WTC11 (cell line): ENCODE measurements around the gene MMP24. TPM values are rescaled to one million over a fixed set of nuclear protein-coding genes. Genes with fewer than 3 reads are reported as not detected.

Source experiments
- ATAC-seq: fragments of 200-7000 bp; cut with Tn5 transposase; 2 replicates; pipeline ENCODE4 v1.10.0; 2021; ENCODE audit warnings: mild to moderate bottlenecking, moderate library complexity
- CTCF ChIA-PET: fragments of 300-600 bp; sonication (Branson Sonifier 250); formaldehyde crosslinking; loops from one replicate; lab custom pipeline; 2021; ENCODE audit warnings: antibody characterized with exemption; lab: Charles Lee
- POLR2A ChIA-PET: fragments of 350-600 bp; sonication (Branson Sonifier 250); formaldehyde crosslinking; loops from one replicate; lab custom pipeline; 2021; ENCODE audit warnings: antibody characterized with exemption; lab: Charles Lee
- DNase-seq: peaks from one replicate; pipeline ENCODE4 v3.0.0; 2021; ENCODE audit warnings: low spot score
- H3K27ac Mint-ChIP-seq: 2 replicates; pipeline ENCODE4 v1.8.0; 2021; ENCODE audit warnings: mixed read lengths
- H3K27me3 Mint-ChIP-seq: 2 replicates; pipeline ENCODE4 v1.8.0; 2021; ENCODE audit warnings: low read depth, mild to moderate bottlenecking, moderate library complexity, mixed read lengths
- H3K36me3 Mint-ChIP-seq: 2 replicates; pipeline ENCODE4 v1.8.0; 2021; ENCODE audit warnings: mixed read lengths
- H3K4me1 Mint-ChIP-seq: 2 replicates; pipeline ENCODE4 v1.8.0; 2022; ENCODE audit warnings: mixed read lengths
- H3K4me3 Mint-ChIP-seq: 2 replicates; pipeline ENCODE4 v1.8.0; 2021; ENCODE audit warnings: mild to moderate bottlenecking, moderate library complexity, mixed read lengths
- H3K9me3 Mint-ChIP-seq: 2 replicates; pipeline ENCODE4 v1.8.0; 2021; ENCODE audit warnings: mixed read lengths
- ETV6 ChIP-seq: sonication (generic); formaldehyde crosslinking; IDR thresholded peaks from 2 replicates; pipeline ENCODE4 v1.8.1; 2022; ENCODE audit warnings: mild to moderate bottlenecking, missing genetic modification reagents
- FOXJ3 ChIP-seq: sonication (generic); formaldehyde crosslinking; IDR thresholded peaks from 2 replicates; pipeline ENCODE4 v1.9.0; 2021; ENCODE audit warnings: missing genetic modification reagents, mild to moderate bottlenecking, borderline replicate concordance
- MYBL2 ChIP-seq: sonication (generic); formaldehyde crosslinking; IDR thresholded peaks from 2 replicates; pipeline ENCODE4 v1.8.1; 2023; ENCODE audit warnings: mild to moderate bottlenecking, moderate library complexity, missing genetic modification reagents
- RELA ChIP-seq: sonication (generic); formaldehyde crosslinking; IDR thresholded peaks from 2 replicates; pipeline ENCODE4 v1.8.1; 2022; ENCODE audit warnings: missing genetic modification reagents, mild to moderate bottlenecking, borderline replicate concordance
- SMAD3 ChIP-seq: sonication (generic); formaldehyde crosslinking; IDR thresholded peaks from 2 replicates; pipeline ENCODE4 v1.8.0; 2022; ENCODE audit warnings: missing genetic modification reagents, mild to moderate bottlenecking, borderline replicate concordance
- ZNF232 ChIP-seq: sonication (generic); formaldehyde crosslinking; IDR thresholded peaks from 2 replicates; pipeline ENCODE4 v1.8.0; 2022; ENCODE audit warnings: mild to moderate bottlenecking, missing genetic modification reagents
- ZNF317 ChIP-seq: sonication (generic); formaldehyde crosslinking; IDR thresholded peaks from 2 replicates; pipeline ENCODE4 v1.8.1; 2023; ENCODE audit warnings: low read depth, mild to moderate bottlenecking, moderate library complexity, missing genetic modification reagents, borderline replicate concordance
- total RNA-seq: library from RNA; stranded (reverse); gene quantifications from 3 replicates; pipeline ENCODE4 v1.2.3, GENCODE V29; 2021
- TF ChIP-seq, protein P1 (sequence below): fragments of 250-450 bp; sonication (Bioruptor Pico); IDR thresholded peaks from 2 replicates; pipeline ENCODE4 v1.9.0; 2021; ENCODE audit warnings: mild to moderate bottlenecking
- TF ChIP-seq, protein P2 (sequence below): sonication (generic); formaldehyde crosslinking; IDR thresholded peaks from 2 replicates; pipeline ENCODE4 v1.8.1; 2022; ENCODE audit warnings: mild to moderate bottlenecking, missing genetic modification reagents, moderate library complexity, borderline replicate concordance
- TF ChIP-seq, protein P3 (sequence below): sonication (generic); formaldehyde crosslinking; IDR thresholded peaks from 2 replicates; pipeline ENCODE4 v1.8.0; 2022; ENCODE audit warnings: missing genetic modification reagents
- TF ChIP-seq, protein P4 (sequence below): sonication (generic); formaldehyde crosslinking; conservative IDR thresholded peaks from 2 replicates; pipeline ENCODE4 v1.8.1; 2023; ENCODE audit warnings: mild to moderate bottlenecking, low read depth, missing genetic modification reagents, moderate library complexity
- TF ChIP-seq, protein P5 (sequence below): fragments of 250-450 bp; sonication (Bioruptor Pico); IDR thresholded peaks from 2 replicates; pipeline ENCODE4 v1.8.0; 2021; ENCODE audit warnings: mild to moderate bottlenecking

The MMP24 gene
- total RNA-seq, 1 experiment from 2014 or later: 16.8 TPM

DNA sequence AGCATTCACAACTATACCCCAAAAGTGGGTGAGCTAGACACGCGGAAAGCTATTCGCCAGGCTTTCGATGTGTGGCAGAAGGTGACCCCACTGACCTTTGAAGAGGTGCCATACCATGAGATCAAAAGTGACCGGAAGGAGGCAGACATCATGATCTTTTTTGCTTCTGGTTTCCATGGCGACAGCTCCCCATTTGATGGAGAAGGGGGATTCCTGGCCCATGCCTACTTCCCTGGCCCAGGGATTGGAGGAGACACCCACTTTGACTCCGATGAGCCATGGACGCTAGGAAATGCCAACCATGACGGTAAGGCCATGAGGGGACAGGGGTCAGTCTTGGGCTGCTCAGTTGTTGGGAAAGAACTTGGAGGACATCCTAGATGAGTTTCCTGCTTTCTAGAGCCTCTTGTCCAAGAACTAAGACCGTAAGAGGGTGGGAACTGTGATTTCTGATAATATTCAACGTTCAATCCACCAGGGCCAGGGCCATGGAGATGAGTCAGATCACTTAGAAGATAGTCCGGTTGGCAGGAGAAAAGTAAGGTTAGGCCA lies 28.0 kb downstream of the MMP24 start:
- Mint-ChIP-seq H3K9me3 (no peaks in the 10 kb centered on the region), H3K4me1 (peaks cover 43% of the 10 kb centered on the region), H3K27ac (no peak overlapping the region), H3K4me3 (no peak overlapping the region), H3K36me3 (no peaks in the 10 kb centered on the region; the same call in none of the 2 replicates), H3K27me3 (no peaks in the 10 kb centered on the region)
- POLR2A ChIA-PET: interaction anchor here (0.8 to 0.9 kb wide), 2 partner anchors 9 kb away, joined by 3 to 4 read pairs; no protein-coding TSS in a partner anchor
- CTCF ChIA-PET: interaction anchor here (0.7 kb wide), 2 partner anchors 30 to 1739 kb away, joined by 3 read pairs; no protein-coding TSS in a partner anchor
- DNase-seq: no peak
- ATAC-seq: no peak
- TF ChIP-seq, protein P1, sequence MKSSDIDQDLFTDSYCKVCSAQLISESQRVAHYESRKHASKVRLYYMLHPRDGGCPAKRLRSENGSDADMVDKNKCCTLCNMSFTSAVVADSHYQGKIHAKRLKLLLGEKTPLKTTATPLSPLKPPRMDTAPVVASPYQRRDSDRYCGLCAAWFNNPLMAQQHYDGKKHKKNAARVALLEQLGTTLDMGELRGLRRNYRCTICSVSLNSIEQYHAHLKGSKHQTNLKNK (CRISPR knock-in tag): no peak
- TF ChIP-seq RELA (CRISPR knock-in tag) (no peak), ETV6 (CRISPR knock-in tag) (no peak), MYBL2 (CRISPR knock-in tag) (no peak), ZNF317 (no peak), ZNF232 (no peak), FOXJ3 (no peak), SMAD3 (no peak)
- TF ChIP-seq, protein P2, sequence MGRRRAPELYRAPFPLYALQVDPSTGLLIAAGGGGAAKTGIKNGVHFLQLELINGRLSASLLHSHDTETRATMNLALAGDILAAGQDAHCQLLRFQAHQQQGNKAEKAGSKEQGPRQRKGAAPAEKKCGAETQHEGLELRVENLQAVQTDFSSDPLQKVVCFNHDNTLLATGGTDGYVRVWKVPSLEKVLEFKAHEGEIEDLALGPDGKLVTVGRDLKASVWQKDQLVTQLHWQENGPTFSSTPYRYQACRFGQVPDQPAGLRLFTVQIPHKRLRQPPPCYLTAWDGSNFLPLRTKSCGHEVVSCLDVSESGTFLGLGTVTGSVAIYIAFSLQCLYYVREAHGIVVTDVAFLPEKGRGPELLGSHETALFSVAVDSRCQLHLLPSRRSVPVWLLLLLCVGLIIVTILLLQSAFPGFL (CRISPR knock-in tag): no peak
- TF ChIP-seq, protein P3, sequence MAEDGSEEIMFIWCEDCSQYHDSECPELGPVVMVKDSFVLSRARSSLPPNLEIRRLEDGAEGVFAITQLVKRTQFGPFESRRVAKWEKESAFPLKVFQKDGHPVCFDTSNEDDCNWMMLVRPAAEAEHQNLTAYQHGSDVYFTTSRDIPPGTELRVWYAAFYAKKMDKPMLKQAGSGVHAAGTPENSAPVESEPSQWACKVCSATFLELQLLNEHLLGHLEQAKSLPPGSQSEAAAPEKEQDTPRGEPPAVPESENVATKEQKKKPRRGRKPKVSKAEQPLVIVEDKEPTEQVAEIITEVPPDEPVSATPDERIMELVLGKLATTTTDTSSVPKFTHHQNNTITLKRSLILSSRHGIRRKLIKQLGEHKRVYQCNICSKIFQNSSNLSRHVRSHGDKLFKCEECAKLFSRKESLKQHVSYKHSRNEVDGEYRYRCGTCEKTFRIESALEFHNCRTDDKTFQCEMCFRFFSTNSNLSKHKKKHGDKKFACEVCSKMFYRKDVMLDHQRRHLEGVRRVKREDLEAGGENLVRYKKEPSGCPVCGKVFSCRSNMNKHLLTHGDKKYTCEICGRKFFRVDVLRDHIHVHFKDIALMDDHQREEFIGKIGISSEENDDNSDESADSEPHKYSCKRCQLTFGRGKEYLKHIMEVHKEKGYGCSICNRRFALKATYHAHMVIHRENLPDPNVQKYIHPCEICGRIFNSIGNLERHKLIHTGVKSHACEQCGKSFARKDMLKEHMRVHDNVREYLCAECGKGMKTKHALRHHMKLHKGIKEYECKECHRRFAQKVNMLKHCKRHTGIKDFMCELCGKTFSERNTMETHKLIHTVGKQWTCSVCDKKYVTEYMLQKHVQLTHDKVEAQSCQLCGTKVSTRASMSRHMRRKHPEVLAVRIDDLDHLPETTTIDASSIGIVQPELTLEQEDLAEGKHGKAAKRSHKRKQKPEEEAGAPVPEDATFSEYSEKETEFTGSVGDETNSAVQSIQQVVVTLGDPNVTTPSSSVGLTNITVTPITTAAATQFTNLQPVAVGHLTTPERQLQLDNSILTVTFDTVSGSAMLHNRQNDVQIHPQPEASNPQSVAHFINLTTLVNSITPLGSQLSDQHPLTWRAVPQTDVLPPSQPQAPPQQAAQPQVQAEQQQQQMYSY (CRISPR knock-in tag): no peak

DNA sequence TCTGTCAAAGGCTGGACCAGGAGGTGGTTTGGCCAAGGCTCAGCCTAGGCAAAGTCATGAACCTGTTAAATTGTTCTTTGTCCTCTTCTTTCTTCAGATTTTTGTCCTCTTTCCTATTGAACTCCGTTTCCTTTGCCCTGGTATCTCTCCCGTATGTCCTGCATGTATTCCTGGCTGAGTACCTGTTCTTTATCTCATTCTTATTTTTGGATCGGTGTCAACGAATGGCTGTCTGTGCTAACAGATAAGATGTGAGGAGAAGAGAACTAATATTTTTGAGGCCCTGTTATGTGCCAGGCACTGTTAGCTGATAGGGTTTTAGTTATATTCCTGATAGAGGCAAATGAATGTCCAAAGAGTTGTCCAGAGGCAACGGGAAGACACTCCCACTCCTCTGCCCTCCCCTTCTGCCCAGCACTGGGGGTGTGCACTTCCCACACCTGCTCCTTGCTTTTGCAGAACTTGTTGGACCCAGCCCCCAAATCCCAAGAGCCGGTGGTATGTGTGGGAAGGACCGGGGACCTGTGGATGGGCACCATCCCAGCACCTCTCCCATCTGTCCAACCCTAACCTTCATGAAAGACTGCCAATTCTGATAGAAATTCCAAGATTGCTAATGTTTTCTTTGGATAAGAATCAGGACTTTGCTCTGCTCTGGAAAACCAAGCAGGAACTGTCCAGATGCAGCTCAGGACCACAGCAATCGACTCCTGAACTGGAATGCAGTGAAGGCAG lies 30.9 kb downstream of the MMP24 start:
- Mint-ChIP-seq H3K4me1 (peaks cover 47% of the 10 kb centered on the region), H3K36me3 (no peaks in the 10 kb centered on the region; the same call in none of the 2 replicates), H3K9me3 (no peaks in the 10 kb centered on the region), H3K27me3 (no peaks in the 10 kb centered on the region), H3K27ac (no peak overlapping the region; the same call in 1 of the 2 replicates), H3K4me3 (no peak overlapping the region)
- TF ChIP-seq, protein P4, sequence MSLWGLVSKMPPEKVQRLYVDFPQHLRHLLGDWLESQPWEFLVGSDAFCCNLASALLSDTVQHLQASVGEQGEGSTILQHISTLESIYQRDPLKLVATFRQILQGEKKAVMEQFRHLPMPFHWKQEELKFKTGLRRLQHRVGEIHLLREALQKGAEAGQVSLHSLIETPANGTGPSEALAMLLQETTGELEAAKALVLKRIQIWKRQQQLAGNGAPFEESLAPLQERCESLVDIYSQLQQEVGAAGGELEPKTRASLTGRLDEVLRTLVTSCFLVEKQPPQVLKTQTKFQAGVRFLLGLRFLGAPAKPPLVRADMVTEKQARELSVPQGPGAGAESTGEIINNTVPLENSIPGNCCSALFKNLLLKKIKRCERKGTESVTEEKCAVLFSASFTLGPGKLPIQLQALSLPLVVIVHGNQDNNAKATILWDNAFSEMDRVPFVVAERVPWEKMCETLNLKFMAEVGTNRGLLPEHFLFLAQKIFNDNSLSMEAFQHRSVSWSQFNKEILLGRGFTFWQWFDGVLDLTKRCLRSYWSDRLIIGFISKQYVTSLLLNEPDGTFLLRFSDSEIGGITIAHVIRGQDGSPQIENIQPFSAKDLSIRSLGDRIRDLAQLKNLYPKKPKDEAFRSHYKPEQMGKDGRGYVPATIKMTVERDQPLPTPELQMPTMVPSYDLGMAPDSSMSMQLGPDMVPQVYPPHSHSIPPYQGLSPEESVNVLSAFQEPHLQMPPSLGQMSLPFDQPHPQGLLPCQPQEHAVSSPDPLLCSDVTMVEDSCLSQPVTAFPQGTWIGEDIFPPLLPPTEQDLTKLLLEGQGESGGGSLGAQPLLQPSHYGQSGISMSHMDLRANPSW (CRISPR knock-in tag): no peak
- TF ChIP-seq, protein P5, sequence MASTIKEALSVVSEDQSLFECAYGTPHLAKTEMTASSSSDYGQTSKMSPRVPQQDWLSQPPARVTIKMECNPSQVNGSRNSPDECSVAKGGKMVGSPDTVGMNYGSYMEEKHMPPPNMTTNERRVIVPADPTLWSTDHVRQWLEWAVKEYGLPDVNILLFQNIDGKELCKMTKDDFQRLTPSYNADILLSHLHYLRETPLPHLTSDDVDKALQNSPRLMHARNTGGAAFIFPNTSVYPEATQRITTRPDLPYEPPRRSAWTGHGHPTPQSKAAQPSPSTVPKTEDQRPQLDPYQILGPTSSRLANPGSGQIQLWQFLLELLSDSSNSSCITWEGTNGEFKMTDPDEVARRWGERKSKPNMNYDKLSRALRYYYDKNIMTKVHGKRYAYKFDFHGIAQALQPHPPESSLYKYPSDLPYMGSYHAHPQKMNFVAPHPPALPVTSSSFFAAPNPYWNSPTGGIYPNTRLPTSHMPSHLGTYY: no peak
- CTCF ChIA-PET: no interaction called here
- DNase-seq: no peak
- no peak for ATAC-seq
- POLR2A ChIA-PET: no interaction called here
